ENCODE results near the gene RAD51B.

DNA sequence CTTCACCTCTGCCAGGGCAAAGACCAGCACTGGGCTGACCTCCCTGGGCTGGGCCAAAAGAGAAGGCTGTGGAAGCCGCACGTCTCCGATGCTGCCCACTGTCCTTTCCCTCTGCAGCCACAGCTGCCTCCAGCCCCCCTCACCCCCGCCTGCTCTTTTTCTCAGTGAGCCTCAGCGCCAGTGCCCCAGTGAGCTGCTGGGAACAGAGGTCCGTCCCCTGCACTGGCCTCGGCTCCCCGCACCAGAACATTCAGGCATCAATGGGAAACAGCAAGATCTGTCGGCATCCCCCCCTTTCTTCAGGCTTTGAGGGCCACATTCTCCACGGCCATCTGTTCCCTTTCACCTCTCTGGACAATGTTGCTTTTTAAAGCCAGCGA is 575.2 kb downstream of the RAD51B start:
- TF ChIP-seq CTCF (IDR thresholded peaks at IDR 0.05) (no peak), POLR2A (IDR thresholded peaks at IDR 0.05) (no peak)
